ENCODE measurements around the gene STAT5A. TPM values are rescaled to one million over a fixed set of nuclear protein-coding genes. Genes with fewer than 3 reads are reported as not detected.

Gene STAT5A
- total RNA-seq, 1 donor from 2014 or later = 105 TPM

- no peaks in the 10 kb centered on the region for H3K27me3 ChIP-seq
- H3K9me3 ChIP-seq = no peaks in the 10 kb centered on the region
- H3K4me3 ChIP-seq = peak overlapping the region; percentile 93 to 94
- H3K4me1 ChIP-seq = peaks cover 0 to 12% of the 10 kb centered on the region in 2 donors
- no peak for DNase-seq (ENCODE audit: low spot score in 2 of 2)
- H3K27ac ChIP-seq = peak overlapping the region; percentile 87 to 88
- intact Hi-C loops (cut with DNase I) = loop anchor here (2.0 to 5.0 kb wide), 3 partner anchors 27 to 83 kb away; partner anchors contain the start of gene GHDC
- H3K36me3 ChIP-seq = no peaks in the 10 kb centered on the region
- TF ChIP-seq CTCF (IDR thresholded peaks at IDR 0.05) = no peak
These were observed 12.6 kb upstream of the STAT5A start for GRCh38 chr17:42275527-42276358.

- no peaks in the 10 kb centered on the region for H3K9me3 ChIP-seq
- peak within 1 kb of the TSS; percentile 93 to 94 for H3K4me3 ChIP-seq
- peak in 1 of 2 donors; percentile 81 for DNase-seq (ENCODE audit: low spot score in 2 of 2)
- no peak for TF ChIP-seq CTCF (IDR thresholded peaks at IDR 0.05)
- H3K36me3 ChIP-seq = no peaks in the 10 kb centered on the region
- intact Hi-C loops (cut with DNase I) = loop anchor here (5.0 kb wide), 2 partner anchors 44 to 84 kb away; partner anchors contain the start of gene GHDC
- H3K4me1 ChIP-seq = peaks cover 0 to 12% of the 10 kb centered on the region in 2 donors
- peak within 1 kb of the TSS; percentile 87 to 88 for H3K27ac ChIP-seq
- H3K27me3 ChIP-seq = no peaks in the 10 kb centered on the region
These were observed 12.0 kb upstream of the STAT5A start, which contains the start of gene STAT5B for GRCh38 chr17:42276359-42276608. TSS of gene STAT5B (minus strand) at chr17:42276391. CDS start at chr17:42232127, 44,264 bp downstream.

- peak in 1 of 2 donors; percentile 87 for DNase-seq (ENCODE audit: low spot score in 2 of 2)
- Histone ChIP-seq H3K27ac (peak overlapping the region; percentile 87 to 88), H3K4me3 (peak overlapping the region; percentile 93 to 94), H3K27me3 (no peaks in the 10 kb centered on the region), H3K9me3 (no peaks in the 10 kb centered on the region), H3K36me3 (no peaks in the 10 kb centered on the region), H3K4me1 (peaks cover 0 to 12% of the 10 kb centered on the region in 2 donors)
- intact Hi-C loops (cut with DNase I) = loop anchor here (5.0 kb wide), 2 partner anchors 44 to 84 kb away; partner anchors contain the start of gene GHDC
- no peak for TF ChIP-seq CTCF (IDR thresholded peaks at IDR 0.05)
These were observed 11.5 kb upstream of the STAT5A start for GRCh38 chr17:42276609-42277341.

- peaks cover 0 to 12% of the 10 kb centered on the region in 2 donors for H3K4me1 ChIP-seq
- intact Hi-C loops (cut with DNase I) = loop anchor here (5.0 kb wide), 2 partner anchors 45 to 85 kb away; partner anchors contain the start of gene GHDC
- no peaks in the 10 kb centered on the region for H3K9me3 ChIP-seq
- TF ChIP-seq CTCF (IDR thresholded peaks at IDR 0.05) = no peak
- peak overlapping the region; percentile 87 to 88 for H3K27ac ChIP-seq
- peak overlapping the region; percentile 93 to 94 for H3K4me3 ChIP-seq
- no peak for DNase-seq (ENCODE audit: low spot score in 2 of 2)
- H3K36me3 ChIP-seq = no peaks in the 10 kb centered on the region
- no peaks in the 10 kb centered on the region for H3K27me3 ChIP-seq
These were observed 11.0 kb upstream of the STAT5A start for GRCh38 chr17:42277342-42277712.

GRCh38 chr17:42279776-42280630, 8.3 kb upstream of the STAT5A start:
- Histone ChIP-seq H3K27me3 (no peaks in the 10 kb centered on the region), H3K9me3 (no peaks in the 10 kb centered on the region), H3K36me3 (no peaks in the 10 kb centered on the region), H3K4me1 (peaks cover 0 to 6% of the 10 kb centered on the region in 2 donors), H3K27ac (no peak overlapping the region), H3K4me3 (no peak overlapping the region)
- DNase-seq (ENCODE audit: low spot score in 2 of 2) = no peak
- TF ChIP-seq CTCF (IDR thresholded peaks at IDR 0.05) = no peak
- intact Hi-C loops (cut with DNase I) = loop anchor here (5.0 kb wide), 2 partner anchors 48 to 88 kb away; partner anchors contain the start of gene GHDC
